ENCODE data around the gene TCEANC.

Gene TCEANC

GRCh38 chrX:13691841-13692371 lies 39.0 kb downstream of the TCEANC start:
- ChIA-PET CTCF (interaction anchor here (0.6 to 1.5 kb wide), 4 partner anchors 20 to 43 kb away, joined by 3 to 5 read pairs (median 4); partner anchors contain the start of gene OFD1), POLR2A (interaction anchor here (0.6 to 6.8 kb wide), 6 partner anchors 23 to 338 kb away, joined by 3 to 46 read pairs (median 4); partner anchors contain the start of genes GEMIN8, OFD1 and TRAPPC2)
- H3K4me1 ChIP-seq (ENCODE audit: control insufficient read depth, insufficient read depth, low read length): peaks cover 47% of the 10 kb centered on the region
- TF ChIP-seq ZNF645 (tag by site-specific recombination; IDR thresholded peaks at IDR 0.05) (no peak), ZNF114 (tag by site-specific recombination; IDR thresholded peaks at IDR 0.05) (no peak), ZBTB20 (tag by site-specific recombination; IDR thresholded peaks at IDR 0.05) (0 out of 2 replicates have a peak, but pooled peaks have one; percentile 14), ZBTB11 (tag by site-specific recombination; conservative IDR thresholded peaks at IDR 0.05; ENCODE audit: low read depth) (no peak), ZFHX2 (tag by site-specific recombination; conservative IDR thresholded peaks at IDR 0.05) (no peak), KLF17 (tag by site-specific recombination; IDR thresholded peaks at IDR 0.05) (0 out of 2 replicates have a peak, but pooled peaks have one; percentile 31), ATF2 (tag by site-specific recombination; IDR thresholded peaks at IDR 0.05; ENCODE audit: low read depth) (peak; percentile 45; the same call in 1 of the 2 replicates), KLF8 (tag by site-specific recombination; IDR thresholded peaks at IDR 0.05) (peak; percentile 69), ZBTB21 (tag by site-specific recombination; IDR thresholded peaks at IDR 0.05) (peak; percentile 60; the same call in 1 of the 2 replicates), OSR2 (tag by site-specific recombination; IDR thresholded peaks at IDR 0.05) (peak; percentile 87), ZNF311 (tag by site-specific recombination; IDR thresholded peaks at IDR 0.05; ENCODE audit: borderline replicate concordance) (no peak), ZNF324 (tag by site-specific recombination; IDR thresholded peaks at IDR 0.05) (0 out of 2 replicates have a peak, but pooled peaks have one; percentile 46), INSM2 (tag by site-specific recombination; IDR thresholded peaks at IDR 0.05) (peak; percentile 79), ZNF394 (tag by site-specific recombination; IDR thresholded peaks at IDR 0.05; ENCODE audit: borderline replicate concordance) (peak; percentile 96), ZNF843 (tag by site-specific recombination; IDR thresholded peaks at IDR 0.05) (peak; percentile 59), ZNF629 (tag by site-specific recombination; IDR thresholded peaks at IDR 0.05) (peak; percentile 88), ZNF202 (tag by site-specific recombination; IDR thresholded peaks at IDR 0.05; ENCODE audit: borderline replicate concordance) (no peak), GLIS2 (tag by site-specific recombination; IDR thresholded peaks at IDR 0.05) (0 out of 2 replicates have a peak, but pooled peaks have one; percentile 30), ZNF335 (tag by site-specific recombination; conservative IDR thresholded peaks at IDR 0.05) (0 out of 2 replicates have a peak, but pooled peaks have one; percentile 39), ZNF174 (tag by site-specific recombination; IDR thresholded peaks at IDR 0.05) (no peak), ZNF830 (tag by site-specific recombination; IDR thresholded peaks at IDR 0.05; ENCODE audit: low read depth) (no peak), ZNF600 (tag by site-specific recombination; IDR thresholded peaks at IDR 0.05) (peak; percentile 70), ZBTB7A (tag by site-specific recombination; IDR thresholded peaks at IDR 0.05; ENCODE audit: low read depth) (peak; percentile 50; the same call in 1 of the 2 replicates)
- TF ChIP-seq, protein P1, sequence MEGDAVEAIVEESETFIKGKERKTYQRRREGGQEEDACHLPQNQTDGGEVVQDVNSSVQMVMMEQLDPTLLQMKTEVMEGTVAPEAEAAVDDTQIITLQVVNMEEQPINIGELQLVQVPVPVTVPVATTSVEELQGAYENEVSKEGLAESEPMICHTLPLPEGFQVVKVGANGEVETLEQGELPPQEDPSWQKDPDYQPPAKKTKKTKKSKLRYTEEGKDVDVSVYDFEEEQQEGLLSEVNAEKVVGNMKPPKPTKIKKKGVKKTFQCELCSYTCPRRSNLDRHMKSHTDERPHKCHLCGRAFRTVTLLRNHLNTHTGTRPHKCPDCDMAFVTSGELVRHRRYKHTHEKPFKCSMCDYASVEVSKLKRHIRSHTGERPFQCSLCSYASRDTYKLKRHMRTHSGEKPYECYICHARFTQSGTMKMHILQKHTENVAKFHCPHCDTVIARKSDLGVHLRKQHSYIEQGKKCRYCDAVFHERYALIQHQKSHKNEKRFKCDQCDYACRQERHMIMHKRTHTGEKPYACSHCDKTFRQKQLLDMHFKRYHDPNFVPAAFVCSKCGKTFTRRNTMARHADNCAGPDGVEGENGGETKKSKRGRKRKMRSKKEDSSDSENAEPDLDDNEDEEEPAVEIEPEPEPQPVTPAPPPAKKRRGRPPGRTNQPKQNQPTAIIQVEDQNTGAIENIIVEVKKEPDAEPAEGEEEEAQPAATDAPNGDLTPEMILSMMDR (tag by site-specific recombination; IDR thresholded peaks at IDR 0.05): no peak
- TF ChIP-seq, protein P2, sequence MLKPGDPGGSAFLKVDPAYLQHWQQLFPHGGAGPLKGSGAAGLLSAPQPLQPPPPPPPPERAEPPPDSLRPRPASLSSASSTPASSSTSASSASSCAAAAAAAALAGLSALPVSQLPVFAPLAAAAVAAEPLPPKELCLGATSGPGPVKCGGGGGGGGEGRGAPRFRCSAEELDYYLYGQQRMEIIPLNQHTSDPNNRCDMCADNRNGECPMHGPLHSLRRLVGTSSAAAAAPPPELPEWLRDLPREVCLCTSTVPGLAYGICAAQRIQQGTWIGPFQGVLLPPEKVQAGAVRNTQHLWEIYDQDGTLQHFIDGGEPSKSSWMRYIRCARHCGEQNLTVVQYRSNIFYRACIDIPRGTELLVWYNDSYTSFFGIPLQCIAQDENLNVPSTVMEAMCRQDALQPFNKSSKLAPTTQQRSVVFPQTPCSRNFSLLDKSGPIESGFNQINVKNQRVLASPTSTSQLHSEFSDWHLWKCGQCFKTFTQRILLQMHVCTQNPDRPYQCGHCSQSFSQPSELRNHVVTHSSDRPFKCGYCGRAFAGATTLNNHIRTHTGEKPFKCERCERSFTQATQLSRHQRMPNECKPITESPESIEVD (tag by site-specific recombination; IDR thresholded peaks at IDR 0.05): peak; percentile 47; the same call in 1 of the 2 replicates

More at GRCh38 chrX:13691841-13692371, 39.0 kb downstream of the TCEANC start:
- Histone ChIP-seq H3K36me3 (ENCODE audit: control insufficient read depth in 2 of 2, insufficient read depth in 1 of 2, low read length in 2 of 2) (no peaks in the 10 kb centered on the region), H3K4me3 (ENCODE audit: low read depth, low read length) (no peak overlapping the region), H3K27ac (ENCODE audit: extremely low read depth, low read depth, low read length) (peak overlapping the region; percentile 29; the same call in 1 of the 2 replicates), H3K9me3 (ENCODE audit: control insufficient read depth, insufficient read depth, low read depth, low read length) (no peaks in the 10 kb centered on the region)
